ENCODE results near the gene EXD3.
"Not testable (repeated sequence)": the region's sequence is repeated elsewhere in the genome, so short reads cannot be mapped to it uniquely, and the experiment has no call there.

The EXD3 gene

GRCh38 chr9:137410891-137411249 is 12.1 kb downstream of the EXD3 start:
- Histone ChIP-seq H3K4me2 (peak overlapping the region; percentile 94 to 100 (median 99)), H3K9ac (peak overlapping the region; percentile 39 to 70 (median 63); a peak in 19 of 22 replicates), H3K36me3 (no peaks in the 10 kb centered on the region), H3K9me3 (replicated peaks in 1 of 11) (no peaks in the 10 kb centered on the region), H3K4me3 (peak overlapping the region in 8 of 10 experiments; percentile 20 to 59 (median 38); a peak in 12 of 20 replicates), H3K27me3 (peaks cover 0 to 21% (median 14%) of the 10 kb centered on the region in 11 experiments; a peak in 17 of 22 replicates), H3K4me1 (peaks cover 91 to 99% (median 95%) of the 10 kb centered on the region in 10 experiments), H4K20me1 (peaks cover 20 to 77% (median 62%) of the 10 kb centered on the region in 11 experiments; a peak in 20 of 22 replicates), H3K27ac (peak overlapping the region; percentile 23 to 76 (median 63); a peak in 20 of 22 replicates)
- no peak for TF ChIP-seq Cebpa-rat (IDR thresholded peaks at IDR 0.05)

GRCh38 chr9:137410236-137410890 is 12.6 kb downstream of the EXD3 start:
- Histone ChIP-seq H3K27me3 (peaks cover 0 to 21% (median 14%) of the 10 kb centered on the region in 11 experiments; a peak in 17 of 22 replicates), H3K4me3 (peak overlapping the region in 7 of 10 experiments; percentile 28 to 59 (median 40); a peak in 7 of 20 replicates), H3K4me1 (peaks cover 90 to 98% (median 94%) of the 10 kb centered on the region in 10 experiments), H3K27ac (peak overlapping the region; percentile 23 to 76 (median 63); a peak in 17 of 22 replicates), H4K20me1 (peaks cover 23 to 77% (median 64%) of the 10 kb centered on the region in 11 experiments; a peak in 21 of 22 replicates), H3K9ac (peak overlapping the region; percentile 39 to 70 (median 63); a peak in 16 of 22 replicates), H3K4me2 (peak overlapping the region; percentile 94 to 100 (median 99))
- H3K9me3 ChIP-seq (replicated peaks in 1 of 11); H3K36me3 ChIP-seq: not testable (repeated sequence)
- 0 out of 22 replicates have a peak, but pooled peaks of 1 of the 11 experiments have one; percentile 20 for TF ChIP-seq Cebpa-rat (IDR thresholded peaks at IDR 0.05)

- TF ChIP-seq Cebpa-rat (IDR thresholded peaks at IDR 0.05) = no peak
- Histone ChIP-seq H3K9ac (no peak overlapping the region), H3K27ac (no peak overlapping the region; a peak in 1 of 22 replicates), H4K20me1 (peaks cover 31 to 77% (median 69%) of the 10 kb centered on the region in 11 experiments; a peak in 21 of 22 replicates), H3K4me2 (peak overlapping the region; percentile 94 to 100 (median 99); a peak in 17 of 22 replicates), H3K4me3 (no peak overlapping the region), H3K4me1 (peaks cover 81 to 95% (median 91%) of the 10 kb centered on the region in 10 experiments), H3K9me3 (replicated peaks in 1 of 11) (no peaks in the 10 kb centered on the region), H3K27me3 (peaks cover 0 to 21% (median 14%) of the 10 kb centered on the region in 11 experiments; a peak in 17 of 22 replicates), H3K36me3 (no peaks in the 10 kb centered on the region)
These were observed 13.4 kb downstream of the EXD3 start for GRCh38 chr9:137409515-137409914.

GRCh38 chr9:137408651-137409405 is 14.1 kb downstream of the EXD3 start:
- Histone ChIP-seq H4K20me1 (peaks cover 31 to 76% (median 73%) of the 10 kb centered on the region in 11 experiments; a peak in 21 of 22 replicates), H3K36me3 (no peaks in the 10 kb centered on the region), H3K9ac (peak overlapping the region in 4 of 11 experiments; percentile 5 to 31 (median 12); a peak in 2 of 22 replicates), H3K27ac (peak overlapping the region in 2 of 11 experiments; percentile 9 to 34; a peak in 1 of 22 replicates), H3K4me1 (peaks cover 74 to 88% (median 85%) of the 10 kb centered on the region in 10 experiments), H3K9me3 (replicated peaks in 1 of 11) (no peaks in the 10 kb centered on the region), H3K4me3 (no peak overlapping the region), H3K4me2 (peak overlapping the region; percentile 84 to 100 (median 96); a peak in 21 of 22 replicates), H3K27me3 (peaks cover 0 to 21% (median 14%) of the 10 kb centered on the region in 11 experiments; a peak in 17 of 22 replicates)
- TF ChIP-seq Cebpa-rat (IDR thresholded peaks at IDR 0.05) = no peak

- Histone ChIP-seq H3K4me3 (peak overlapping the region in 8 of 10 experiments; percentile 15 to 59 (median 46); a peak in 9 of 20 replicates), H3K9me3 (replicated peaks in 1 of 11) (peaks cover 6 to 10% (median 8%) of the 10 kb centered on the region in 11 experiments; a peak in 21 of 22 replicates), H3K36me3 (peaks cover 0 to 10% (median 6%) of the 10 kb centered on the region in 11 experiments; a peak in 7 of 22 replicates), H4K20me1 (peaks cover 31 to 74% (median 70%) of the 10 kb centered on the region in 11 experiments; a peak in 21 of 22 replicates), H3K27me3 (peaks cover 0 to 21% (median 14%) of the 10 kb centered on the region in 11 experiments; a peak in 17 of 22 replicates), H3K4me1 (peaks cover 64 to 85% (median 74%) of the 10 kb centered on the region in 10 experiments), H3K4me2 (peak overlapping the region; percentile 84 to 100 (median 96)), H3K27ac (peak overlapping the region in 2 of 11 experiments; percentile 34 to 38; a peak in 2 of 22 replicates), H3K9ac (peak overlapping the region; percentile 31 to 66 (median 56); a peak in 17 of 22 replicates)
- TF ChIP-seq Cebpa-rat (IDR thresholded peaks at IDR 0.05) = no peak
These were observed 15.2 kb downstream of the EXD3 start for GRCh38 chr9:137407590-137408300.

- peak overlapping the region in 8 of 10 experiments; percentile 15 to 59 (median 46); a peak in 13 of 20 replicates for H3K4me3 ChIP-seq
- H3K9me3 ChIP-seq (replicated peaks in 1 of 11) = peaks cover 13 to 17% (median 16%) of the 10 kb centered on the region in 11 experiments
- peaks cover 0 to 21% (median 14%) of the 10 kb centered on the region in 11 experiments; a peak in 17 of 22 replicates for H3K27me3 ChIP-seq
- H3K4me1 ChIP-seq = peaks cover 56 to 82% (median 67%) of the 10 kb centered on the region in 10 experiments
- H4K20me1 ChIP-seq = peaks cover 31 to 67% (median 65%) of the 10 kb centered on the region in 11 experiments; a peak in 21 of 22 replicates
- peak overlapping the region; percentile 31 to 66 (median 56); a peak in 19 of 22 replicates for H3K9ac ChIP-seq
- no peak for TF ChIP-seq Cebpa-rat (IDR thresholded peaks at IDR 0.05)
- peak overlapping the region in 2 of 11 experiments; percentile 34 to 38; a peak in 3 of 22 replicates for H3K27ac ChIP-seq
- peaks cover 2 to 17% (median 13%) of the 10 kb centered on the region in 11 experiments; a peak in 16 of 22 replicates for H3K36me3 ChIP-seq
- H3K4me2 ChIP-seq = peak overlapping the region; percentile 84 to 100 (median 96)
These were observed 15.9 kb downstream of the EXD3 start for GRCh38 chr9:137406876-137407589.

GRCh38 chr9:137406085-137406760 is 16.7 kb downstream of the EXD3 start:
- peaks cover 21 to 25% (median 24%) of the 10 kb centered on the region in 11 experiments for H3K9me3 ChIP-seq (replicated peaks in 1 of 11)
- H3K4me3 ChIP-seq = no peak overlapping the region
- peaks cover 31 to 61% (median 59%) of the 10 kb centered on the region in 11 experiments; a peak in 21 of 22 replicates for H4K20me1 ChIP-seq
- H3K36me3 ChIP-seq = peaks cover 7 to 24% (median 21%) of the 10 kb centered on the region in 11 experiments; a peak in 16 of 22 replicates
- H3K27ac ChIP-seq = no peak overlapping the region
- peak overlapping the region in 2 of 11 experiments; percentile 15 to 21; a peak in 6 of 22 replicates for H3K9ac ChIP-seq
- peaks cover 0 to 21% (median 14%) of the 10 kb centered on the region in 11 experiments; a peak in 17 of 22 replicates for H3K27me3 ChIP-seq
- peak overlapping the region; percentile 53 to 100 (median 96); a peak in 19 of 22 replicates for H3K4me2 ChIP-seq
- no peak for TF ChIP-seq Cebpa-rat (IDR thresholded peaks at IDR 0.05)
- H3K4me1 ChIP-seq = peaks cover 49 to 79% (median 60%) of the 10 kb centered on the region in 10 experiments
